Ishikawa (cell line): ENCODE measurements around the gene FRAS1.

Experiments
- CEBPB ChIP-seq: IDR thresholded peaks from 2 replicates; pipeline ENCODE4 v1.6.1; 2012
- CREB1 ChIP-seq: IDR thresholded peaks from 2 replicates; pipeline ENCODE4 v1.6.1; 2012; ENCODE audit warnings: low read depth
- EGR1 ChIP-seq: IDR thresholded peaks from 2 replicates; pipeline ENCODE4 v1.6.1; 2012
- EP300 ChIP-seq: IDR thresholded peaks from 2 replicates; pipeline ENCODE4 v1.6.1; 2012; ENCODE audit warnings: borderline replicate concordance
- FOXM1 ChIP-seq: IDR thresholded peaks from 2 replicates; pipeline ENCODE4 v1.6.1; 2012; ENCODE audit warnings: low read depth, borderline replicate concordance
- MAX ChIP-seq: IDR thresholded peaks from 2 replicates; pipeline ENCODE4 v1.6.1; 2012
- NFIC ChIP-seq: IDR thresholded peaks from 2 replicates; pipeline ENCODE4 v1.6.1; 2012
- RAD21 ChIP-seq: IDR thresholded peaks from 2 replicates; pipeline ENCODE4 v1.6.1; 2012; ENCODE audit warnings: low read depth
- REST ChIP-seq: IDR thresholded peaks from 2 replicates; pipeline ENCODE4 v1.6.1; 2012; ENCODE audit warnings: low read depth, mild to moderate bottlenecking
- TAF1 ChIP-seq: IDR thresholded peaks from 2 replicates; pipeline ENCODE4 v1.6.1; 2012; ENCODE audit warnings: low read depth, mild to moderate bottlenecking
- TCF12 ChIP-seq: IDR thresholded peaks from 2 replicates; pipeline ENCODE4 v1.6.1; 2012; ENCODE audit warnings: low read depth
- TEAD4 ChIP-seq: IDR thresholded peaks from 2 replicates; pipeline ENCODE4 v1.6.1; 2012
- USF1 ChIP-seq: IDR thresholded peaks from 2 replicates; pipeline ENCODE4 v1.6.1; 2012
- YY1 ChIP-seq: IDR thresholded peaks from 2 replicates; pipeline ENCODE4 v1.6.1; 2012; ENCODE audit warnings: low read depth
- ZBTB7A ChIP-seq: IDR thresholded peaks from 2 replicates; pipeline ENCODE4 v1.6.1; 2012; ENCODE audit warnings: low read depth

The FRAS1 gene

GRCh38 chr4:78200949-78201348 lies 143.8 kb downstream of the FRAS1 start:
- TF ChIP-seq EGR1 (no peak), TAF1 (no peak), RAD21 (no peak), NFIC (no peak), TCF12 (no peak)

GRCh38 chr4:78204176-78204575 lies 147.1 kb downstream of the FRAS1 start:
- TF ChIP-seq YY1 (no peak), FOXM1 (no peak), TEAD4 (no peak), EP300 (no peak), TAF1 (no peak), USF1 (no peak)

GRCh38 chr4:78205591-78205990 lies 148.5 kb downstream of the FRAS1 start:
- TF ChIP-seq CREB1 (no peak), MAX (no peak), CEBPB (no peak), REST (no peak), TCF12 (no peak), EGR1 (no peak)

- no peak for TF ChIP-seq CREB1
- no peak for TF ChIP-seq MAX
- TF ChIP-seq ZBTB7A = no peak
- no peak for TF ChIP-seq YY1
- no peak for TF ChIP-seq USF1
- TF ChIP-seq FOXM1 = no peak
- TF ChIP-seq REST = no peak
- TF ChIP-seq EGR1 = no peak
- TF ChIP-seq TEAD4 = no peak
- no peak for TF ChIP-seq TCF12
Measured at GRCh38 chr4:78207541-78207940, 150.4 kb downstream of the FRAS1 start.

- TF ChIP-seq ZBTB7A = no peak
- TF ChIP-seq RAD21 = no peak
- no peak for TF ChIP-seq TCF12
Measured at GRCh38 chr4:78207951-78208350, 150.8 kb downstream of the FRAS1 start.

GRCh38 chr4:78210694-78211410 lies 153.7 kb downstream of the FRAS1 start:
- TF ChIP-seq TCF12 = no peak
- no peak for TF ChIP-seq FOXM1
- no peak for TF ChIP-seq RAD21
- TF ChIP-seq EP300 = no peak
- no peak for TF ChIP-seq TAF1
- no peak for TF ChIP-seq CREB1
- no peak for TF ChIP-seq USF1
- TF ChIP-seq YY1 = no peak
- no peak for TF ChIP-seq TEAD4
- no peak for TF ChIP-seq EGR1
- no peak for TF ChIP-seq ZBTB7A
- no peak for TF ChIP-seq CEBPB
- TF ChIP-seq REST = no peak
